ENCODE results near the gene DLG4.

GRCh38 chr17:7262192-7262934, 42.7 kb upstream of the DLG4 start, which contains the start of gene CLDN7:
- no peak for TF ChIP-seq CTCF (conservative IDR thresholded peaks at IDR 0.05; ENCODE audit: low read length)
- no peak for TF ChIP-seq EZH2phosphoT487 (IDR thresholded peaks at IDR 0.05; ENCODE audit: borderline replicate concordance)

Data from Loucy (cell line).